Measurements from ENCODE around the gene DERL2. TPM values are rescaled to one million over a fixed set of nuclear protein-coding genes. Genes with fewer than 3 reads are reported as not detected.
"Not testable (repeated sequence)": the region's sequence is repeated elsewhere in the genome, so short reads cannot be mapped to it uniquely, and the experiment has no call there.

Gene DERL2
- total and polyA plus RNA-seq, 7 donors = 23.1 to 104 (median 40.9) TPM

GRCh38 chr17:5431949-5432556, 53.9 kb downstream of the DERL2 start:
- no peaks in the 10 kb centered on the region for H3K27me3 ChIP-seq (ENCODE audit: insufficient read depth in 3 of 3, low read length in 2 of 3)
- WGBS, 3 donors = 65 to 76% (median 74%) methylated on average over 3 of the region's 3 CpGs
- intact Hi-C loops (cut with DNase I) = loop anchor here in 1 of 2 donors (10.0 kb wide), 1 partner anchor 177 kb away; no protein-coding TSS in a partner anchor
- no peaks in the 10 kb centered on the region for H3K9me3 ChIP-seq
- H3K36me3 ChIP-seq (ENCODE audit: insufficient read depth in 1 of 2, low read depth in 1 of 2) = peaks cover 20 to 100% of the 10 kb centered on the region in 2 donors
- H3K4me1 ChIP-seq = peaks cover 6% of the 10 kb centered on the region
- no peak overlapping the region for H3K4me3 ChIP-seq
- TF ChIP-seq CTCF (IDR thresholded peaks at IDR 0.05) = no peak
- no peak for DNase-seq
- no peak for ATAC-seq
- H3K27ac ChIP-seq = no peak overlapping the region

- not testable (repeated sequence) for H3K4me1 ChIP-seq; ATAC-seq; DNase-seq; H3K4me3 ChIP-seq; H3K27ac ChIP-seq; H3K27me3 ChIP-seq (ENCODE audit: insufficient read depth in 3 of 3, low read length in 2 of 3); H3K9me3 ChIP-seq
- H3K36me3 ChIP-seq (ENCODE audit: insufficient read depth in 1 of 2, low read depth in 1 of 2) = peaks cover 18 to 100% of the 10 kb centered on the region in 2 donors
- intact Hi-C loops (cut with DNase I) = loop anchor here in 1 of 2 donors (10.0 kb wide), 1 partner anchor 176 kb away; no protein-coding TSS in a partner anchor
- 76 to 86% (median 77%) methylated on average over 5 of the region's 5 CpGs for WGBS, 3 donors
Observed at GRCh38 chr17:5431234-5431633, 54.7 kb downstream of the DERL2 start.

- peaks cover 18 to 100% of the 10 kb centered on the region in 2 donors for H3K36me3 ChIP-seq (ENCODE audit: insufficient read depth in 1 of 2, low read depth in 1 of 2)
- WGBS, 3 donors = 90 to 97% (median 93%) methylated on average over 3 of the region's 3 CpGs
- H3K4me3 ChIP-seq = no peak overlapping the region
- H3K27me3 ChIP-seq (ENCODE audit: insufficient read depth in 3 of 3, low read length in 2 of 3) = no peaks in the 10 kb centered on the region
- intact Hi-C loops (cut with DNase I) = loop anchor here in 1 of 2 donors (10.0 kb wide), 1 partner anchor 176 kb away; no protein-coding TSS in a partner anchor
- H3K27ac ChIP-seq = no peak overlapping the region
- DNase-seq (no peak), ATAC-seq (no peak)
- peaks cover 6% of the 10 kb centered on the region for H3K4me1 ChIP-seq
- no peaks in the 10 kb centered on the region for H3K9me3 ChIP-seq
- no peak for TF ChIP-seq CTCF (IDR thresholded peaks at IDR 0.05)
Observed at GRCh38 chr17:5430413-5430999, 55.5 kb downstream of the DERL2 start.

- no peak for TF ChIP-seq CTCF (IDR thresholded peaks at IDR 0.05)
- H3K4me1 ChIP-seq = no peaks in the 10 kb centered on the region
- ATAC-seq (no peak), DNase-seq (no peak)
- intact Hi-C loops (cut with DNase I) = no loop called here
- no peaks in the 10 kb centered on the region for H3K27me3 ChIP-seq (ENCODE audit: insufficient read depth in 3 of 3, low read length in 2 of 3)
- no peaks in the 10 kb centered on the region for H3K9me3 ChIP-seq
- H3K27ac ChIP-seq = no peak overlapping the region
- peaks cover 13 to 100% of the 10 kb centered on the region in 2 donors for H3K36me3 ChIP-seq (ENCODE audit: insufficient read depth in 1 of 2, low read depth in 1 of 2)
- WGBS, 3 donors = 90 to 95% (median 90%) methylated on average over 3 of the region's 3 CpGs
- H3K4me3 ChIP-seq = no peak overlapping the region
Observed at GRCh38 chr17:5429191-5429887, 56.6 kb downstream of the DERL2 start.

GRCh38 chr17:5425826-5426225, 60.2 kb downstream of the DERL2 start:
- Histone ChIP-seq H3K36me3 (ENCODE audit: insufficient read depth in 1 of 2, low read depth in 1 of 2) (peaks cover 11 to 97% of the 10 kb centered on the region in 2 donors), H3K9me3 (no peaks in the 10 kb centered on the region), H3K4me1 (peaks cover 5% of the 10 kb centered on the region), H3K27ac (no peak overlapping the region), H3K27me3 (ENCODE audit: insufficient read depth in 3 of 3, low read length in 2 of 3) (no peaks in the 10 kb centered on the region), H3K4me3 (no peak overlapping the region)
- ATAC-seq (no peak), DNase-seq (no peak)
- intact Hi-C loops (cut with DNase I) = no loop called here
- WGBS, 3 donors = 72 to 85% (median 83%) methylated on average over 3 of the region's 3 CpGs
- no peak for TF ChIP-seq CTCF (IDR thresholded peaks at IDR 0.05)
